Endodermal cell (in vitro differentiated cells): ENCODE results near the gene CFL1. TPM values are rescaled to one million over a fixed set of nuclear protein-coding genes. Genes with fewer than 3 reads are reported as not detected.

Source experiments
- DNase-seq: peaks from one replicate; pipeline ENCODE4 v3.0.0-alpha.2; 2017
- H3K27ac ChIP-seq: 2 replicates; pipeline ENCODE4 v1.5.1; 2013; ENCODE audit warnings: mild to moderate bottlenecking, low read depth, low read length, moderate library complexity
- H3K27me3 ChIP-seq: 2 replicates; pipeline ENCODE4 v1.6.1; 2013; ENCODE audit warnings: mild to moderate bottlenecking, low read length, moderate library complexity; ENCODE audit not compliant: insufficient read depth, control insufficient read depth, poor library complexity, severe bottlenecking
- H3K36me3 ChIP-seq: 2 replicates; pipeline ENCODE4 v1.7.0; 2013; ENCODE audit warnings: mild to moderate bottlenecking, low read length, moderate library complexity; ENCODE audit not compliant: control insufficient read depth, insufficient read depth
- H3K4me1 ChIP-seq: one replicate; pipeline ENCODE4 v1.7.0; 2013; ENCODE audit warnings: low read length; ENCODE audit not compliant: control insufficient read depth, insufficient read depth
- H3K4me3 ChIP-seq: 2 replicates; pipeline ENCODE4 v1.5.1; 2013; ENCODE audit warnings: mild to moderate bottlenecking, low read length, moderate library complexity
- H3K9ac ChIP-seq: 2 replicates; pipeline ENCODE4 v1.6.1; 2013; ENCODE audit warnings: mild to moderate bottlenecking, low read length, moderate library complexity; ENCODE audit not compliant: poor library complexity, severe bottlenecking; ENCODE audit errors: extremely low read depth
- H3K9me3 ChIP-seq: 2 replicates; pipeline ENCODE4 v1.6.1; 2013; ENCODE audit warnings: mild to moderate bottlenecking, low read length, moderate library complexity; ENCODE audit not compliant: control insufficient read depth
- H3K27ac Mint-ChIP-seq: 2 replicates; pipeline ENCODE4 v1.8.0; 2020; ENCODE audit warnings: mixed read lengths
- H3K27me3 Mint-ChIP-seq: 2 replicates; pipeline ENCODE4 v1.8.0; 2021; ENCODE audit warnings: mild to moderate bottlenecking, mixed read lengths; ENCODE audit not compliant: insufficient read depth
- H3K36me3 Mint-ChIP-seq: 2 replicates; pipeline ENCODE4 v1.8.0; 2020; ENCODE audit warnings: low read depth, mixed read lengths
- H3K4me1 Mint-ChIP-seq: 2 replicates; pipeline ENCODE4 v1.8.0; 2020; ENCODE audit warnings: mixed read lengths
- H3K4me3 Mint-ChIP-seq: 2 replicates; pipeline ENCODE4 v1.8.0; 2020; ENCODE audit warnings: mild to moderate bottlenecking, moderate library complexity, mixed read lengths
- H3K9me3 Mint-ChIP-seq: 2 replicates; pipeline ENCODE4 v1.8.0; 2020; ENCODE audit warnings: mild to moderate bottlenecking, mixed read lengths
- CTCF ChIP-seq: fragments of 200-600 bp; sonication (generic); conservative IDR thresholded peaks from 2 replicates; pipeline ENCODE4 v1.5.0; 2021; ENCODE audit warnings: antibody characterized with exemption, mild to moderate bottlenecking
- WGBS, 2 experiments: methylation state at CpG; one replicate each; pipeline versions ENCODE4 v1.1.5 to v1.1.7; 2013; ENCODE audit warnings: missing lambda C conversion rate in 2 of 2, mixed read lengths in 1 of 2; ENCODE audit not compliant: insufficient coverage in 1 of 2, insufficient read length in 1 of 2; 5-methylcytosine and 5-hydroxymethylcytosine counted together
- total RNA-seq, 2 donors: library from RNA; stranded (reverse); fragmentation: NEBNext Ultra II Directional in 1 of 2; extraction: Animal tissue kit (Norgen Biotek cat#: 25700) in 1 of 2; gene quantifications; 2 replicates in 1 of 2; 3 replicates in 1 of 2; pipeline ENCODE4 v1.2.1, GENCODE V29; 2021

The CFL1 gene
- total RNA-seq, 2 donors from 2014 or later = 1,218 to 1,284 TPM

GRCh38 chr11:65817835-65818680 is 39.9 kb downstream of the CFL1 start:
- H3K9me3 Mint-ChIP-seq = no peaks in the 10 kb centered on the region
- Histone ChIP-seq H3K27me3 (peaks cover 15% of the 10 kb centered on the region), H3K4me3 (peak overlapping the region; percentile 86), H3K9ac (peak overlapping the region; percentile 53), H3K9me3 (no peaks in the 10 kb centered on the region), H3K36me3 (no peaks in the 10 kb centered on the region), H3K4me1 (no peaks in the 10 kb centered on the region), H3K27ac (no peak overlapping the region)
- no peak overlapping the region for H3K27ac Mint-ChIP-seq
- DNase-seq = peak; percentile 98
- TF ChIP-seq CTCF = peak; percentile 100
- H3K4me3 Mint-ChIP-seq = peak overlapping the region; percentile 55
- WGBS, 2 experiments = 11 to 29% methylated on average over 20 to 72 of the region's 74 CpGs
- H3K27me3 Mint-ChIP-seq = peaks cover 12% of the 10 kb centered on the region
- H3K36me3 Mint-ChIP-seq = no peaks in the 10 kb centered on the region
- H3K4me1 Mint-ChIP-seq = peaks cover 10% of the 10 kb centered on the region

DNA sequence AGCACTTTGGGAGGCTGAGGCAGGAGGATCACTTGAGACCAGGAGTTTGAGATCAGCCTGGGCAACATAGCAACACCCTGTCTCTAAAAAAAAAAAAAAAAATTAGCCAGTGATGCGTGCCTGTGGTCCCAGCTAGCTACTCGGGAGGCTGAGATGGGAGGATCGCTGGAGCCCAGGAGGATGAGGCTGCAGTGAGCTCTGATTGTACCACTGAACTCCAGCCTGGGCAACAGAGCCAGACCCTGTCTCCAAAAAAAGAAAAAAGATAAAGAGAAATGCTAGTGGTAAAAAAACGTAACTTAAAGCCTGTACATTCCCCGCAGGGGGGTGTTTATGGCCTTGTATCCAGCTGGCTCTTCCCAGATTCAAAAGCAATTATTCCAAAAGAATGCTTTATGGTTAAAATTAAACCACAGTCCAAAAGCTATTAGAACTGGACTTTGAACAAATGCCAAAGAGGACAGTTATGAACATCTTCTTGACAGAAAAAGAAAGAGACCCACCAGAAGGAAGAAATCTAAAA is 40.6 kb downstream of the CFL1 start:
- Histone ChIP-seq H3K9ac (peak overlapping the region; percentile 53), H3K4me1 (no peaks in the 10 kb centered on the region), H3K36me3 (no peaks in the 10 kb centered on the region), H3K27me3 (peaks cover 15% of the 10 kb centered on the region), H3K9me3 (no peaks in the 10 kb centered on the region), H3K27ac (no peak overlapping the region), H3K4me3 (peak overlapping the region; percentile 86)
- Mint-ChIP-seq H3K9me3 (no peaks in the 10 kb centered on the region), H3K4me1 (peaks cover 10% of the 10 kb centered on the region), H3K27me3 (peaks cover 12% of the 10 kb centered on the region), H3K4me3 (peak overlapping the region; percentile 55), H3K36me3 (no peaks in the 10 kb centered on the region), H3K27ac (no peak overlapping the region)
- TF ChIP-seq CTCF = no peak
- WGBS, 2 experiments = 84 to 85% methylated on average over 3 to 5 of the region's 5 CpGs
- DNase-seq = no peak

DNA sequence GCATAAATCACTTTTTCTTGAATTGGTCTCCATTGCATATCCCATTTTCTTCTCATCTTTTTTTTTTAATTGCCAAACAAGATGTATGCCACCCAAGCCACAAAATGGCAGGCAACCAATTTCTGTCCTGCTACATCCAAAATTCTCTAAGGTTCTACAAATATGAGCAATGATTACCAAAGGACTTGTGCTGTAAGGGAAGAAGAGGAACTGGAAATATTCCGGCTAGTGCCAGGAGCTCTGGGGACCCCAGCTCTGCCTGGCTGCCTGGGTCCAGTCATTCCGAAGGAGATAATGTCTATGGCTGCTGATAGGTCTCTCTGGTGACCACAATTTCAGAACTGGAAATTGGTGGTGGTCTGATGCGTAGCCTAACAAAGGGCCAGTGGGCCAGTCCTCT is 41.3 kb downstream of the CFL1 start:
- H3K27me3 ChIP-seq = peaks cover 15% of the 10 kb centered on the region
- no peak overlapping the region for H3K4me3 ChIP-seq
- TF ChIP-seq CTCF = no peak
- Mint-ChIP-seq H3K27ac (no peak overlapping the region), H3K4me3 (peak overlapping the region; percentile 55), H3K9me3 (no peaks in the 10 kb centered on the region), H3K4me1 (peaks cover 10% of the 10 kb centered on the region), H3K36me3 (no peaks in the 10 kb centered on the region), H3K27me3 (peaks cover 19% of the 10 kb centered on the region)
- WGBS, 2 experiments = 90 to 96% methylated on average over 2 to 3 of the region's 3 CpGs
- H3K9ac ChIP-seq = no peak overlapping the region
- no peak overlapping the region for H3K27ac ChIP-seq
- no peaks in the 10 kb centered on the region for H3K9me3 ChIP-seq
- no peaks in the 10 kb centered on the region for H3K36me3 ChIP-seq
- DNase-seq = no peak
- H3K4me1 ChIP-seq = no peaks in the 10 kb centered on the region
